ENCODE data around the gene NPLOC4. TPM values are rescaled to one million over a fixed set of nuclear protein-coding genes. Genes with fewer than 3 reads are reported as not detected.

The NPLOC4 gene
- total RNA-seq, 1 experiment from 2014 or later, result 208 TPM

GRCh38 chr17:81551458-81552243 is 85.3 kb downstream of the NPLOC4 start:
- Histone ChIP-seq H3F3A (ENCODE audit: insufficient read depth, low read depth) (peaks cover 31% of the 10 kb centered on the region), H3K79me2 (ENCODE audit: low read depth) (peaks cover 7% of the 10 kb centered on the region; the same call in 1 of the 2 replicates), H3K9me2 (ENCODE audit: insufficient read depth) (no peaks in the 10 kb centered on the region), H3K9me3 (ENCODE audit: insufficient read depth, low read depth) (no peaks in the 10 kb centered on the region), H2AFZ (peak overlapping the region; percentile 71; the same call in 1 of the 2 replicates), H3K36me3 (ENCODE audit: low read depth) (no peaks in the 10 kb centered on the region), H3K27ac (no peak overlapping the region), H3K27me3 (ENCODE audit: insufficient read depth, low read depth) (no peaks in the 10 kb centered on the region), H3K4me2 (peak overlapping the region; percentile 90), H4K20me1 (ENCODE audit: insufficient read depth) (no peaks in the 10 kb centered on the region), H3K4me1 (replicated peaks; ENCODE audit: insufficient read depth) (peaks cover 10% of the 10 kb centered on the region), H3K4me3 (peak overlapping the region; percentile 62)
- TSS peak; percentile 6 for BruUV-seq (replicated peaks)
- intact Hi-C loops (cut with micrococcal nuclease; ENCODE audit: unreplicated experiment), result loop anchor here (2.0 kb wide), 1 partner anchor 33 kb away; no protein-coding TSS in a partner anchor
- TF ChIP-seq EZH2 (IDR thresholded peaks at IDR 0.05; ENCODE audit: low read depth), result no peak
- TF ChIP-seq CTCF (conservative IDR thresholded peaks at IDR 0.05), result no peak
- DNase-seq, result peak in 1 of 2 experiments; percentile 35
- ChIA-PET CTCF (interaction anchor here (0.7 to 1.7 kb wide), 3 partner anchors 49 to 313 kb away, joined by 3 to 5 read pairs (median 3); partner anchors contain the start of genes NDUFAF8 and TEPSIN), POLR2A (ENCODE audit: unreplicated experiment) (interaction anchor here (0.6 to 1.1 kb wide), 3 partner anchors 15 to 1227 kb away, joined by 3 to 24 read pairs (median 4); no protein-coding TSS in a partner anchor)

GRCh38 chr17:81550830-81551457 is 86.0 kb downstream of the NPLOC4 start:
- Histone ChIP-seq H3K4me1 (replicated peaks; ENCODE audit: insufficient read depth) (peaks cover 10% of the 10 kb centered on the region), H3K27me3 (ENCODE audit: insufficient read depth, low read depth) (no peaks in the 10 kb centered on the region), H4K20me1 (ENCODE audit: insufficient read depth) (no peaks in the 10 kb centered on the region), H3K4me3 (peak overlapping the region; percentile 62), H3K36me3 (ENCODE audit: low read depth) (no peaks in the 10 kb centered on the region), H3K27ac (no peak overlapping the region), H3K4me2 (peak overlapping the region; percentile 90), H2AFZ (no peak overlapping the region), H3K9me3 (ENCODE audit: insufficient read depth, low read depth) (no peaks in the 10 kb centered on the region), H3F3A (ENCODE audit: insufficient read depth, low read depth) (peaks cover 24% of the 10 kb centered on the region), H3K9me2 (ENCODE audit: insufficient read depth) (no peaks in the 10 kb centered on the region), H3K79me2 (ENCODE audit: low read depth) (peaks cover 7% of the 10 kb centered on the region; the same call in 1 of the 2 replicates)
- intact Hi-C loops (cut with micrococcal nuclease; ENCODE audit: unreplicated experiment), result no loop called here
- POLR2A ChIA-PET (ENCODE audit: unreplicated experiment), result no interaction called here
- TF ChIP-seq EZH2 (IDR thresholded peaks at IDR 0.05; ENCODE audit: low read depth) (no peak), CTCF (conservative IDR thresholded peaks at IDR 0.05) (no peak)
- DNase-seq, result no peak
- no TSS peak for BruUV-seq (replicated peaks)
- CTCF ChIA-PET, result interaction anchor here (1.7 kb wide), 1 partner anchor 50 kb away, joined by 5 read pairs; no protein-coding TSS in a partner anchor

- Histone ChIP-seq H3K79me2 (ENCODE audit: low read depth) (peaks cover 7% of the 10 kb centered on the region; the same call in 1 of the 2 replicates), H3K36me3 (ENCODE audit: low read depth) (no peaks in the 10 kb centered on the region), H3K9me2 (ENCODE audit: insufficient read depth) (no peaks in the 10 kb centered on the region), H3K4me2 (no peak overlapping the region), H3K4me3 (no peak overlapping the region), H3K4me1 (replicated peaks; ENCODE audit: insufficient read depth) (peaks cover 10% of the 10 kb centered on the region), H3K9me3 (ENCODE audit: insufficient read depth, low read depth) (no peaks in the 10 kb centered on the region), H3K27me3 (ENCODE audit: insufficient read depth, low read depth) (no peaks in the 10 kb centered on the region), H3F3A (ENCODE audit: insufficient read depth, low read depth) (peaks cover 17% of the 10 kb centered on the region), H2AFZ (no peak overlapping the region), H4K20me1 (ENCODE audit: insufficient read depth) (no peaks in the 10 kb centered on the region), H3K27ac (no peak overlapping the region)
- ChIA-PET POLR2A (ENCODE audit: unreplicated experiment) (no interaction called here), CTCF (no interaction called here)
- no peak for DNase-seq
- TF ChIP-seq CTCF (conservative IDR thresholded peaks at IDR 0.05) (no peak), EZH2 (IDR thresholded peaks at IDR 0.05; ENCODE audit: low read depth) (no peak)
- intact Hi-C loops (cut with micrococcal nuclease; ENCODE audit: unreplicated experiment), result no loop called here
- no TSS peak for BruUV-seq (replicated peaks)
Observed at GRCh38 chr17:81550285-81550684, 86.6 kb downstream of the NPLOC4 start.
